VCaP (cell line): Measurements from ENCODE around the gene DENND1B.
A peak's percentile ranks its signal among the peaks of the same experiment; 100 is the strongest.

ENCODE experiments used
- H3K27ac ChIP-seq: fragments of 450-650 bp; 2 replicates; pipeline ENCODE4 v1.5.1; 2017
- TF ChIP-seq, protein P1 (sequence below): fragments of 450-650 bp; conservative IDR thresholded peaks from 2 replicates; pipeline ENCODE4 v1.5.1; 2017; ENCODE audit warnings: mild to moderate bottlenecking, moderate library complexity

DENND1B gene

DNA sequence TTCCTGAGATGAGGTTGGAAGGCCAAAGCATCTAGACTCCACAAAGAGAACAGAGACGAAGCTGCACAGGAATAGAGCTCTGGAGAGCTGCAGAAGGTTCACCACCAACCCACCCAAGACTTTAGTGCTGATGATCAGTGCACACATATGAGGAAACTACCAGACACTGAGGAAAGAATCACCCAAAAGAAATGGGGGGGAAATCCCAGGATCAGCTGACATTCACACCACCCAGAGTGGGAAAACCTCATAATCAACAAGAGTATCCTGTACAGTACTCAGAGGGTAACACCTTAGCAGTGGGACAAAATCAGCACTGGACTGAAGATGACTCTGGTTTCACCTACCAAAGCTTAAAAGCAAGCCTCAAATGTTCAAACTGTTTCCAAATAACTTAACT lies 36.4 kb downstream of the DENND1B start:
- H3K27ac ChIP-seq = no peak overlapping the region
- TF ChIP-seq, protein P1, sequence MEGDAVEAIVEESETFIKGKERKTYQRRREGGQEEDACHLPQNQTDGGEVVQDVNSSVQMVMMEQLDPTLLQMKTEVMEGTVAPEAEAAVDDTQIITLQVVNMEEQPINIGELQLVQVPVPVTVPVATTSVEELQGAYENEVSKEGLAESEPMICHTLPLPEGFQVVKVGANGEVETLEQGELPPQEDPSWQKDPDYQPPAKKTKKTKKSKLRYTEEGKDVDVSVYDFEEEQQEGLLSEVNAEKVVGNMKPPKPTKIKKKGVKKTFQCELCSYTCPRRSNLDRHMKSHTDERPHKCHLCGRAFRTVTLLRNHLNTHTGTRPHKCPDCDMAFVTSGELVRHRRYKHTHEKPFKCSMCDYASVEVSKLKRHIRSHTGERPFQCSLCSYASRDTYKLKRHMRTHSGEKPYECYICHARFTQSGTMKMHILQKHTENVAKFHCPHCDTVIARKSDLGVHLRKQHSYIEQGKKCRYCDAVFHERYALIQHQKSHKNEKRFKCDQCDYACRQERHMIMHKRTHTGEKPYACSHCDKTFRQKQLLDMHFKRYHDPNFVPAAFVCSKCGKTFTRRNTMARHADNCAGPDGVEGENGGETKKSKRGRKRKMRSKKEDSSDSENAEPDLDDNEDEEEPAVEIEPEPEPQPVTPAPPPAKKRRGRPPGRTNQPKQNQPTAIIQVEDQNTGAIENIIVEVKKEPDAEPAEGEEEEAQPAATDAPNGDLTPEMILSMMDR = no peak

DNA sequence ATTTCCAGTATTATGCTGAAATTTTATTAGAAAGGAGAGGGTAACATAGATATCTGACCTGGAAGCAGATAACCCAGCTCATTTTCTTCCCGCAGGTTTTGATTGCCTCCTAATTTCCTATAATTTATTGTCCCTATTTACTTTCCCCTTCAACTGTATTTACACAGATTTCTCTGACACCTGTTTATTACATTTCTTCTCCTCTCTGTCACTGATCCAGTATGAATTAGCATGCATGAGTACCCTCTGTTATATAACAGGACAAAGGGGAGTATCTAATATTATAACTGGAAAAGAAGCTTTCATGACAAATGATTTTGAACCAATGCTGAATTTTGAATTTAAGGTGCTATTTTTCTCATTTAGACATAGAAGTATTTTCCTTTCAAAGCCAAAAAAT lies 37.4 kb downstream of the DENND1B start:
- H3K27ac ChIP-seq = peak overlapping the region; percentile 23; the same call in 1 of the 2 replicates
- TF ChIP-seq, protein P1 = no peak

DNA sequence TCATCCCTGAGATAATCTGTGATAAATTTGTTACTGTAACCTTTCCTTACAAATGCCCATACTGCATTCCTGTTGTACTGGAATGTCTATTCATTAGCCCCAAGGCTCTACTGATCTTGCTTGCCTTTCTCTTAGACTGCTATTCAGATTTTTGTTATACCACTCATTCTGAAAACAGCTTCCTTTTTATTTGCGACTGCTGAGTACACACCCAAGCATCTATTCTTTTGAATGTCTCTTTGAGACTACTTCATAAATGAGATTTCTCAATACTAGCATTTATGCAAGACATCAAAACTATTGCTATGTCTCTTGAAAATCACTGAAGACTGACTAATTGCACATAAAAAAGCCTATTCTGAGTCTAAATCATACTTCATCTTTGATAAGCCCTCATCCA lies 38.6 kb downstream of the DENND1B start:
- TF ChIP-seq, protein P1 = no peak
- no peak overlapping the region for H3K27ac ChIP-seq

DNA sequence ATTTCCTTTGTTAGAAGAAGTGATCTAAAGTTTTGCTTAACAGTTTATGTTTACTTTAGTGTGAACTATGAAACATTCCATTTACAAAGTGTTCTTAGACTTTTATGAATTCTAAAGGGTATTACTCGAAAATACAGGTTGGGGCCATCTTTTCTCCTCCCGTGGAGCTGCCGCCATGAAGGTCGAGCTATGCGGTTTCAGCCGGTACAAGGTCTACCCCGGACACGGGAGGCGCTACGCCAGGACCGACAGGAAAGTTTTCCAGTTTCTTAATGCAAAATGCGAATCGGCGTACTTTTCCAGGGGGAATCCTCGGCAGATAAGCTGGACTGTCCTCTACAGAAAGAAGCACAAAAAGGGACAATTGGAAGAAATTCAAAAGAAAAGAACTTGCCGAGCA lies 39.8 kb downstream of the DENND1B start:
- H3K27ac ChIP-seq = no peak overlapping the region
- TF ChIP-seq, protein P1 = no peak

DNA sequence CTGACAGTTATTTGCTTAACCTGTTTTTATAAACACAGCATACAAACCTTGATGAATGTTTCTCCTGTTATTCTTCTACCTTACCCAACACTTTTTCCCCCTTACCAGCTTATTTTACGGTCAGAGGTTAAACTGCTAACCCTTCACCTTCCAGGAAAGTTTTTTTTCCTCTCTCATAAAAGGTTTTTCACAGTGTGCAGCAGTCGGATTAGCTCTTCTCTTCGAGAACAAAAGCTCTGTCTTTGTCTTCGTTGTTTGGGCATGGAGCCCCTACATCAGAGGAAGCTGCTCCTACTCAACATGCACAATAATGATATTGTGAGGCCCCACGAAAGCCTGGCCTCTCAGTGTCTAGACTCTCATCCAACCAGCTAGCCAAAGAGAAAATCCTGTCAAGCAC lies 42.0 kb downstream of the DENND1B start:
- H3K27ac ChIP-seq = no peak overlapping the region
- TF ChIP-seq, protein P1 = no peak

DNA sequence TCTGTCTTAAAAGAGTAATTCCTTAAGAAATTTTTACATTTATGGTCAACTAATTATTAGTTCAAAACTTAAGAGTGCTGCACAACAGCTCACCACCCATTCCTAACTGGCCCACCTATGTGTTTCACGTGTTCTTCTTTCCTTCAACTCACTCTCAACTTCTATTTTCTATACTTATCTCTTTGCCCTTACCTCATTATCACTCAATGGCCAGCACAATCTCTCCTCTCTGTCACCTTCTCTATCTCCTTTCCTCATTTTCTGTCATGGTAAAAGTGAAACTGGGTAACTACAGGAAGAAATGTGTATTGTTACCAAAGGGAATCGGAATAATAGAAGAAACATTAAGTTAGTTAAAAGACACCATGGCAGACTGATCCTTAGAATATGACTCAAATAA lies 43.1 kb downstream of the DENND1B start:
- H3K27ac ChIP-seq = no peak overlapping the region

DNA sequence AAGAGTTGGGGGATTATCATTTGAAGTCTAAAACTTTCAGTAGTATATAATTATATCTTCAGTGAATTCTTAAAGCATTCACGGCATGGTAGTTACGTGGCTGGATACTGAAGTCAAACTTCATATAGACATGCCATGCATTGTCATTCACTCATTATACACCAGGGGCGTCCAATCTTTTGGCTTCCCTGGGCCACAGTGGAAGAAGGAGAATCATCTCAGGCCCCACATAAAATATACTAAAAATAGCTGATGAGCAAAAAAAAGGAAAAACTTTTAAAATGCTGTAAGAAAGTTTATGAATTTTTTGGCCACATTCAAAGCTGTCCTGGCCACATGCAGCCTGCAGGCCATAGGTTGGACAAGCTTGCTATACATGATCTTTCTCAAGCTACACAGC lies 43.8 kb downstream of the DENND1B start:
- TF ChIP-seq, protein P1 = no peak
- no peak overlapping the region for H3K27ac ChIP-seq

More for the DNA sequence above, 43.1 kb downstream of the DENND1B start:
- TF ChIP-seq, protein P1 = no peak

DNA sequence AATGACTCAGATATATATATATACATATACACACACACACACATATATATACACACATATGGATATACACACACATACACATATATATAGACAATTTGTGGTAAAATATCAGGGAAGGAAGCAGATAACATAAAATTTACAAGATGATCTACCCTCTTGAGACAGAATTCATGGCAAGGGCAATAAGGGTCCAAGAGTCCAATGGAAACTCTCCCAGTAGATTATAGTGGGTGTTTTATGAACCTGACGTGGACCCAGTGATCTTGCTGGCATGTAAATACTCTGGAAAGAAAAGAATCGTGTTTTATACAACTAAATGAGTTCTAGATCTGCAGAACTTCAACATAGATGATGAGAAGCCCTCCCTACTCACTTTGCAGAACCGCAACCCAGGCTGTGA lies 49.3 kb downstream of the DENND1B start:
- TF ChIP-seq, protein P1 = no peak
- H3K27ac ChIP-seq = no peak overlapping the region
